DMS53 treated with DMSO at 0.1 percent for 48 hours (cell line): Measurements from ENCODE around the gene MAOA.
A peak's percentile ranks its signal among the peaks of the same experiment; 100 is the strongest.
"Not testable (repeated sequence)": the region's sequence is repeated elsewhere in the genome, so short reads cannot be mapped to it uniquely, and the experiment has no call there.

ENCODE experiments used
- DNase-seq: peaks from one replicate; lab custom pipeline; 2025; ENCODE audit not compliant: unreplicated experiment; lab: John Stamatoyannopoulos, UW

The MAOA gene

GRCh38 chrX:43716144-43716543 lies 60.0 kb downstream of the MAOA start:
- DNase-seq, result no peak

DNA sequence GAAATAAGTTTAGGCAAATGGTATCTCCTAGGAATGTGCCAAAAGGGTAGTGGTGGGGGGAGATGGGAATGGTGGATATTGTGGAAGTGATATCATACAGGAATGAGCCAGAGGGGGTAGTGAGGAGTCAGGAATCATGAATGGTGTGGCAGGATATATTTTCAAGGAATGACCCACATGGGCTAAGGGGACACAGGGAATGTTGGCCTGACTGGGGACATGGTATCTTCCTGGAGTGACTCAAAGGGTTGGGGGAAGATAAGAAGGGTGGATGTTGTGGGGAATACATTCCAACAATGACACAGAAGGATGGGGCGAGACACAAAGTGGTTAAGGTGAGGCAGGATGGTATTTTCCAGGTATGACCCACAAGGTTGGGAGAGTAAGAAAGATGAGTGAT lies 60.6 kb downstream of the MAOA start:
- no peak for DNase-seq

- no peak for DNase-seq
Observed at GRCh38 chrX:43717161-43717560, 61.1 kb downstream of the MAOA start.

DNA sequence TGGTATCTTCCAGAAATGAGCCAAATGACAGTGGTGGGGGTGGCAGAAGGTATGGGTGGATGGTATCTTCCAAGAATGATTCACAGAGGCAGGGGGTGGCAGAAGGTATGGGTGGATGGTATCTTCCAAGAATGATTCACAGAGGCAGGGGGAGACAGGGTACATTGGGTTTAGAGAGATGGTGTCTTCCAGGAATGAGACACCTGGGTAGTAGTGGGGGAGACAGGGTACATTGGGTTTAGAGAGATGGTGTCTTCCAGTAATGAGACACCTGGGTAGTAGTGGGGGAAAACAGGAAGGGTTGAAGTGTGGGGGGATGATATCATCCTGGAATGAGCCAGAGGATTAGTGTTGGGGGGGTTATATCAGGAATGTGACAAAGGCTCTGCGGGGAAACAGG lies 62.0 kb downstream of the MAOA start:
- no peak for DNase-seq

- DNase-seq, result no peak
Observed at GRCh38 chrX:43718546-43718945, 62.4 kb downstream of the MAOA start.

- DNase-seq, result no peak
Observed at GRCh38 chrX:43718956-43719355, 62.9 kb downstream of the MAOA start.

GRCh38 chrX:43720082-43720481 lies 64.0 kb downstream of the MAOA start:
- no peak for DNase-seq

GRCh38 chrX:43720961-43721360 lies 64.9 kb downstream of the MAOA start:
- no peak for DNase-seq

DNA sequence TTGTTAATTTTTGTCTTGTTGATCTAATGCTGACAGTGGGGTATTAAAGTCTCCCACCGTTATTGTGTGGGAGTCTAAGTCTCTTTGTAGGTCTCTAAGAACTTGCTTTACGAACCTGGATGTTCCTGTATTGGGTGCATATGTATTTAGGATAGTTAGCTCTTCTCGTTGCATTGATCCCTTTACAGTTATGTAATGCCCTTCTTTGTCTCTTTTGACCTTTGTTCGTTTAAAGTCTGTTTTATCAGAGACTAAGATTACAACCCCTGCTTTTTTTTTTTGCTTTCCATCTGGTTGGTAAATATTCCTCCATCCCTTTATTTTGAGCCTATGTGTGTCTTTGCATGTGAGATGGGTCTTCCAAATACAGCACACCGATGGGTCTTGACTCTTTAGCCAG lies 69.1 kb downstream of the MAOA start:
- DNase-seq, result not testable (repeated sequence)

DNA sequence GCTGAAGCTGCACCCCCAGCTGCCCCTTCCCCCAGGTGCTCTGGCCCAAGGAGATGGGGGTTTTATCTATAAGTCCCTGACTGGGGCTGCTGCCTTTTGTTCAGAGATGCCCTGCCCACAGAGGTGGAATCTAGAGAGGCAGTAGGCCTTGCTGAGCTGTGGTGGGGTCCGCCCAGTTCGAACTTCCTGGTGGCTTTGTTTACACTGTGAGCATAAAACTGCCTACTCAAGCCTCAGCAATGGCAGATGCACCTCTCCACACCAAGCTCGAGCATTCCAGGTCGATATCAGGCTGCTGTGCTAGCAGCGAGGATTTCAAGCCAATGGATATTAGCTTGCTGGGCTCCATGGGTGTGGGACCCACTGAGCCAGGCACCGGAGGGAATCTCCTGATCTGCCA lies 71.2 kb downstream of the MAOA start:
- not testable (repeated sequence) for DNase-seq

GRCh38 chrX:43728002-43728401 lies 71.9 kb downstream of the MAOA start:
- DNase-seq, result no peak

- DNase-seq, result no peak
Observed at GRCh38 chrX:43728966-43729365, 72.9 kb downstream of the MAOA start.

DNA sequence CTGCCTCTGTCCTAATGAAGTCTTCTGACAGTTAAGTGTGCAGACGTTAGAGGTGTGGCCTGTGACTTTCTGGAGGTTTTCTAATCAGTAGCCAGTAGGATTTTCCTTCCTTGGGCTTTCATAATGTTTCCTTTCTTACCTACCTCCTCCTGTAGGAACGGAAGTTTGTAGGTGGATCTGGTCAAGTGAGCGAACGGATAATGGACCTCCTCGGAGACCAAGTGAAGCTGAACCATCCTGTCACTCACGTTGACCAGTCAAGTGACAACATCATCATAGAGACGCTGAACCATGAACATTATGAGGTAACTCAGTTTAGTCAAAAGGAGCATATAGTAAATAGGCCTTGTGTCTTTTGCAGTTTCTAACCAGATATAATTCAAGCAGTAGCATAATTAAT lies 75.0 kb downstream of the MAOA start:
- no peak for DNase-seq

- DNase-seq, result no peak
Observed at GRCh38 chrX:43733699-43734098, 77.6 kb downstream of the MAOA start.

DNA sequence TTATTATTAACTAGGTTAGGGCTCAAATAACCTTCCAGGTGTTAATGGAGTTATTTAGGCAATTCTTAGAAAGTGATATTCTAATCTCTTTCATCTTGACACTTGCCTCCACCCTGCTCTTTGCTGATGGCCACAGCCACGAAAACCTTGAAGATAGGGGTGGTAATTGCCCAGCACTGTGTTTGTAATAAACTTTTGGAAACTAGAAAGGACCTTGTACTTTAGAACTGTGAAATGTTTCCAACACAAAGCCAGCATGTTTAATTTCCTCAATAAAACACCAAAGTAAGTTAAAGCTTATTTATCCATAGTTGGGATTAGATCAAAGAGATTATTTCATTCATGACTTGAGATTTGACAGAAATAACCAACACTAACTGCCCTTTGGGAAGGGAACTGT lies 78.3 kb downstream of the MAOA start:
- DNase-seq, result no peak

DNA sequence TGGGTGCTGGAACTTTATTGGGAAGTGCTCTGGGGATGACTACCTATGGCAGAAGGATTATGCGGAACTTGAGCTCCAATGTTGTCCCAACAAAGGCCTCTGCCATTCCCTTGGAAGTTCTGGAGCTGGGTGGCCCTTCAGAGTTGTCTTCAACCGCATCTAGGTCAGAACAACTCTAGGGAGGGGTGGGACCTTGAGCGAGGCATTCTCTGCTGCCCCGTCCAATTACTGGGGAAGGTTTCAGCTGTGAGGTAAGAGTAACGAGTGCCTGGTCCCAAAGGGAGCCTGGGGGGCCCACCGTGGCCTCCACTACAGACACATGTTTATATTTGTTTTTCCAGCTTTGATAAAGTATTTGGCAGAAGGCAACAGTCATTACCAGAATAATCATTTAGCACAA lies 79.4 kb downstream of the MAOA start:
- DNase-seq, result no peak

DNA sequence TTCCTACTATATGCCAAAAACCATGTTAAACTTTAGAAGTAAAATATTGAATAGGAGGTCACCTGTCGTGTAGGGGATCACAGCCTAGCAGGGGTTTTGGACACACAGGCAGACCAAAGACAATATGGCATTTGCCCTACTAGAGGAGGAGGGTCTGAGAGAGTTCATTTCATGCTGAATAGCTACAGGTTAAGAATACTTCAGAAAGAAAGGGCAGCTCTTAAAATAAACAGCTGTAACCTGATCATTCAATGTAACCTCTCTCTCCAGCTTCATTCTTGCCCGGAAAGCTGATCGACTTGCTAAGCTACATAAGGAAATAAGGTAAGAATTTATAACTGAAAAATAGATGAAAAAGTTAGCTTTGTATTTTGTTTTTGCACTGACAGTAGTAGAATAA lies 79.9 kb downstream of the MAOA start:
- DNase-seq, result peak; percentile 50

- DNase-seq, result no peak
Observed at GRCh38 chrX:43741843-43742573, 85.9 kb downstream of the MAOA start.

GRCh38 chrX:43743100-43743822 lies 87.2 kb downstream of the MAOA start:
- no peak for DNase-seq

- DNase-seq, result no peak
Observed at GRCh38 chrX:43744284-43744683, 88.2 kb downstream of the MAOA start.

GRCh38 chrX:43745938-43746721 lies 90.0 kb downstream of the MAOA start:
- DNase-seq, result no peak

- DNase-seq, result no peak
Observed at GRCh38 chrX:43747476-43747875, 91.4 kb downstream of the MAOA start.
